Testis (tissue), 2 donors: Measurements from ENCODE around the gene C1QTNF12.

Experiments used
- CTCF ChIP-seq, 3 experiments: fragments of 450-650 bp in 2 of 3; fragments of 200-600 bp in 1 of 3; sonication (generic) in 1 of 3; IDR thresholded peaks; one replicate each; pipeline ENCODE4 v1.5.1; 2016 to 2019; ENCODE audit warnings: antibody characterized with exemption in 3 of 3, mild to moderate bottlenecking in 2 of 3, moderate library complexity in 1 of 3
- POLR2A ChIP-seq: fragments of 450-650 bp; IDR thresholded peaks from one replicate; pipeline ENCODE4 v1.6.1; 2017; ENCODE audit warnings: antibody characterized with exemption, mild to moderate bottlenecking, moderate library complexity

- TF ChIP-seq POLR2A (no peak), CTCF (IDR thresholded peaks at IDR 0.05) (no peak)
Measured at GRCh38 chr1:1198423-1199140, 47.9 kb downstream of the C1QTNF12 start.
